ENCODE measurements around the gene CLDN11. TPM values are rescaled to one million over a fixed set of nuclear protein-coding genes. Genes with fewer than 3 reads are reported as not detected.

CLDN11 gene
- total RNA-seq, 1 donor from 2014 or later = 1.6 TPM

GRCh38 chr3:170424879-170425278 lies 6.2 kb downstream of the CLDN11 start:
- Histone ChIP-seq H3K4me3 (ENCODE audit: low read length in 3 of 3) (no peak overlapping the region), H3K4me1 (ENCODE audit: control insufficient read depth in 3 of 3, insufficient read depth in 3 of 3, low read length in 3 of 3) (peaks cover 0 to 2% (median 0%) of the 10 kb centered on the region in 3 donors), H3K36me3 (ENCODE audit: control insufficient read depth in 3 of 3, insufficient read depth in 3 of 3, low read length in 3 of 3) (no peaks in the 10 kb centered on the region), H3K27ac (ENCODE audit: low read depth, low read length) (no peak overlapping the region), H3K27me3 (ENCODE audit: control insufficient read depth in 3 of 3, insufficient read depth in 3 of 3, low read length in 3 of 3) (peaks cover 0 to 7% (median 2%) of the 10 kb centered on the region in 3 donors), H3K9me3 (ENCODE audit: control insufficient read depth in 3 of 3, low read length in 3 of 3) (no peaks in the 10 kb centered on the region), H3K9ac (ENCODE audit: low read depth in 1 of 3, low read length in 3 of 3) (no peak overlapping the region)

DNA sequence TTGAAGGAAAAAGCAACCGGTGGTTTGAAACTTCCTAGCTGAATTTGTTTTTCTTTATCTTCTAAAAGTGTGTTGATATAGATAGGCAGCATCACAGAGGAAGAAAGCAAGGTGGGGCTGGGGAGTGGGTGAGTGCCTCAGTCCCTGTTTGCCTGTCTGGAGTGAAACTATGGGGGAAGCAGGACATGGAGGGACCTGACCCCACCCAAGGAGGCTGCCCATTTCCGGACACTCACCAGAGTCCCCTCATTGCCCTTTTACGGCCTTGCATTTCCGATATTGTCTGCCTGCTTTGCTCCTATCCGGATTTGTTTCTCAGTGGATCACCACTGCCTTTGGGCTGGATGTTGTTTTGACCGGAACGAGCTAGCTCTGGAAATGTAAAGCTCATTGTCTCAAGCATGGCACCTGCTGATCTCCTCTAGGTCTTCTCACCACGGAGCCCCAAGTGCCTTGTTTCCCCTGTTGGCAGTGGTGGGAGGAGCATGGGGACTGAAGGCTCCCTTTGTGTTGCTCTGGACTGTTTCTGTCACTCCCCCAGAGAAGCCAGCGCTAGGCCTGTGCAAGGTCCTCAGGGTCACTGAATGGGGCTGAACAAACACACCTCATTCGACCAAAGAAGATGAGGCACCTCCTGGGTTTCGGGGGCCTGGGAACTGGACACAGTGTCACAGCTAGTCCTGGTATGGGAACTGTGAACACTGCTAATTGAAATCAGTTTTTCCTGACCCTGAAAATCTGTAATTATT lies 7.0 kb downstream of the CLDN11 start:
- Histone ChIP-seq H3K36me3 (ENCODE audit: control insufficient read depth in 3 of 3, insufficient read depth in 3 of 3, low read length in 3 of 3) (no peaks in the 10 kb centered on the region), H3K9me3 (ENCODE audit: control insufficient read depth in 3 of 3, low read length in 3 of 3) (no peaks in the 10 kb centered on the region), H3K4me3 (ENCODE audit: low read length in 3 of 3) (no peak overlapping the region), H3K27ac (ENCODE audit: low read depth, low read length) (no peak overlapping the region), H3K4me1 (ENCODE audit: control insufficient read depth in 3 of 3, insufficient read depth in 3 of 3, low read length in 3 of 3) (no peaks in the 10 kb centered on the region), H3K9ac (ENCODE audit: low read depth in 1 of 3, low read length in 3 of 3) (no peak overlapping the region), H3K27me3 (ENCODE audit: control insufficient read depth in 3 of 3, insufficient read depth in 3 of 3, low read length in 3 of 3) (no peaks in the 10 kb centered on the region)

DNA sequence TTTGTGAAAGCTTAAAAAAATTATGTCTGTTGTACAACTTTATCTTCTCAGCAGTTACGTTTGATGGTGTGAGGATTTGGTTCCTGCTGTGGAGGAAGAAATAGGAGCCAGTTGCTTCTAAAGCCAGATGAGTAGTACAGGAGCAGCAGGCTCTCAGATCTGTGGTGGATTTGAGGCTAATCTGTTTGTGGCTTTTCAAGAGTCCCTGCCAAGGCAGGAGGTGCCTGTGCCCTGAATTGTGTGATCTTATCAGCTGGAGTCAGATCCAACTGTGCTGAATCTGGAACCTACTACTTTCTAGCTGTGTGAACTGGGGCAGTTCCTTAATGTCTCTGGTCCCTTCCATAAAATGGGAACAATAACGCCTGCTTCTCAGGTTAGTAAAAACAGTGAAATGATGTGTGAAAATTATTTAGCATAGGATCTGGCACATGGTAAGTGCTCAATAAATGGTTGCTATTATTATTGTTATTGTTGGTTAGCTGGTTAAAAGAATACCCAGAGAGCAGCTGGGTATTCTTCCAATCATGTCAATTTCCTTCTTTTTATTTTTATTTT lies 7.7 kb downstream of the CLDN11 start:
- no peaks in the 10 kb centered on the region for H3K4me1 ChIP-seq (ENCODE audit: control insufficient read depth in 3 of 3, insufficient read depth in 3 of 3, low read length in 3 of 3)
- H3K27me3 ChIP-seq (ENCODE audit: control insufficient read depth in 3 of 3, insufficient read depth in 3 of 3, low read length in 3 of 3) = no peaks in the 10 kb centered on the region
- H3K27ac ChIP-seq (ENCODE audit: low read depth, low read length) = no peak overlapping the region
- H3K9me3 ChIP-seq (ENCODE audit: control insufficient read depth in 3 of 3, low read length in 3 of 3) = no peaks in the 10 kb centered on the region
- no peak overlapping the region for H3K9ac ChIP-seq (ENCODE audit: low read depth in 1 of 3, low read length in 3 of 3)
- no peak overlapping the region for H3K4me3 ChIP-seq (ENCODE audit: low read length in 3 of 3)
- H3K36me3 ChIP-seq (ENCODE audit: control insufficient read depth in 3 of 3, insufficient read depth in 3 of 3, low read length in 3 of 3) = no peaks in the 10 kb centered on the region

DNA sequence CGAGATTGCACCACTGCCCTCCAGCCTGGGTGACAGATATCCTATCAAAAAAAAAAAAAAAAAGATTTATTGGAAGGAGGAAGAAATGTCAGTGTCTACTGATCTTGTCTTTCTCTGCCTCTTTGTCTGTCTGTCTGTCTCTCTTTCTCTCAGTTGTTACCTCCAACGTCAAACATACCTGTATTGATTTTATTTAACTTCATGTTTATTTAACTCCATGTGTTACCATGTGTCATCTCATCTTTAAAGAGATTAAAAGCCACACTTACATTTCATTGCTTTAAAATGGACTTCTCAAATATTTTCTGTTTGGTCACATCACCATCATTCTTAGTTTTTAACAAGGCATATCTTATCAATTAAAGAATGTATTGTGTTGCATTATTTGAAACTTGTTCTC lies 9.4 kb downstream of the CLDN11 start:
- no peak overlapping the region for H3K4me3 ChIP-seq (ENCODE audit: low read length in 3 of 3)
- no peaks in the 10 kb centered on the region for H3K36me3 ChIP-seq (ENCODE audit: control insufficient read depth in 3 of 3, insufficient read depth in 3 of 3, low read length in 3 of 3)
- H3K4me1 ChIP-seq (ENCODE audit: control insufficient read depth in 3 of 3, insufficient read depth in 3 of 3, low read length in 3 of 3) = no peaks in the 10 kb centered on the region
- H3K9ac ChIP-seq (ENCODE audit: low read depth in 1 of 3, low read length in 3 of 3) = no peak overlapping the region
- no peaks in the 10 kb centered on the region for H3K27me3 ChIP-seq (ENCODE audit: control insufficient read depth in 3 of 3, insufficient read depth in 3 of 3, low read length in 3 of 3)
- H3K27ac ChIP-seq (ENCODE audit: low read depth, low read length) = no peak overlapping the region
- no peaks in the 10 kb centered on the region for H3K9me3 ChIP-seq (ENCODE audit: control insufficient read depth in 3 of 3, low read length in 3 of 3)

- Histone ChIP-seq H3K4me3 (ENCODE audit: low read length in 3 of 3) (no peak overlapping the region), H3K9me3 (ENCODE audit: control insufficient read depth in 3 of 3, low read length in 3 of 3) (no peaks in the 10 kb centered on the region), H3K4me1 (ENCODE audit: control insufficient read depth in 3 of 3, insufficient read depth in 3 of 3, low read length in 3 of 3) (no peaks in the 10 kb centered on the region), H3K36me3 (ENCODE audit: control insufficient read depth in 3 of 3, insufficient read depth in 3 of 3, low read length in 3 of 3) (no peaks in the 10 kb centered on the region), H3K27me3 (ENCODE audit: control insufficient read depth in 3 of 3, insufficient read depth in 3 of 3, low read length in 3 of 3) (no peaks in the 10 kb centered on the region), H3K9ac (ENCODE audit: low read depth in 1 of 3, low read length in 3 of 3) (no peak overlapping the region), H3K27ac (ENCODE audit: low read depth, low read length) (no peak overlapping the region)
Measured at GRCh38 chr3:170429050-170429449, 10.4 kb downstream of the CLDN11 start.

- H3K27me3 ChIP-seq (ENCODE audit: control insufficient read depth in 3 of 3, insufficient read depth in 3 of 3, low read length in 3 of 3) = no peaks in the 10 kb centered on the region
- H3K4me3 ChIP-seq (ENCODE audit: low read length in 3 of 3) = no peak overlapping the region
- no peak overlapping the region for H3K27ac ChIP-seq (ENCODE audit: low read depth, low read length)
- H3K9me3 ChIP-seq (ENCODE audit: control insufficient read depth in 3 of 3, low read length in 3 of 3) = no peaks in the 10 kb centered on the region
- no peaks in the 10 kb centered on the region for H3K36me3 ChIP-seq (ENCODE audit: control insufficient read depth in 3 of 3, insufficient read depth in 3 of 3, low read length in 3 of 3)
- H3K4me1 ChIP-seq (ENCODE audit: control insufficient read depth in 3 of 3, insufficient read depth in 3 of 3, low read length in 3 of 3) = no peaks in the 10 kb centered on the region
- H3K9ac ChIP-seq (ENCODE audit: low read depth in 1 of 3, low read length in 3 of 3) = no peak overlapping the region
Measured at GRCh38 chr3:170431054-170431453, 12.4 kb downstream of the CLDN11 start.

GRCh38 chr3:170432416-170432815 lies 13.7 kb downstream of the CLDN11 start:
- Histone ChIP-seq H3K27ac (ENCODE audit: low read depth, low read length) (no peak overlapping the region), H3K36me3 (ENCODE audit: control insufficient read depth in 3 of 3, insufficient read depth in 3 of 3, low read length in 3 of 3) (no peaks in the 10 kb centered on the region), H3K9ac (ENCODE audit: low read depth in 1 of 3, low read length in 3 of 3) (no peak overlapping the region), H3K4me1 (ENCODE audit: control insufficient read depth in 3 of 3, insufficient read depth in 3 of 3, low read length in 3 of 3) (no peaks in the 10 kb centered on the region), H3K9me3 (ENCODE audit: control insufficient read depth in 3 of 3, low read length in 3 of 3) (no peaks in the 10 kb centered on the region), H3K27me3 (ENCODE audit: control insufficient read depth in 3 of 3, insufficient read depth in 3 of 3, low read length in 3 of 3) (no peaks in the 10 kb centered on the region), H3K4me3 (ENCODE audit: low read length in 3 of 3) (no peak overlapping the region)

DNA sequence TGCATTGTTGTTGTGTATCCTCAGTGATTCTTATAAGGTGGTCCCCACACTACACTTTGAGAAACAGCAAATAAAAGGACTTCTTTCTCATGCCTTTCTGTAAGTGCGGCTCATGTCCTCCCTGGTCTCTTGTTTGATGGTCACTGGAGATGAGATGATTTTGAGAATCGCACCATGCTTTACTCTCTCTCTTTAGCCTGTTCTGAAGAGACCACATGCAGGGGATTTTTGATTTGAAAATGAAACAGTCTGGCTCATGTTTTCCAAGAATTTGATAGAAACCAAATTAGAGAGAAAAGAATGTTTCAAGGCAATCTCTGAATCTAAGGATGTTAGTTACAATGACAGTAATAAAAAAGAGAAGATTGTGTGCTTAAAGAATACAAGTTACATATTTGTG lies 18.0 kb downstream of the CLDN11 start:
- Histone ChIP-seq H3K27ac (ENCODE audit: low read depth, low read length) (no peak overlapping the region), H3K36me3 (ENCODE audit: control insufficient read depth in 3 of 3, insufficient read depth in 3 of 3, low read length in 3 of 3) (no peaks in the 10 kb centered on the region), H3K9me3 (ENCODE audit: control insufficient read depth in 3 of 3, low read length in 3 of 3) (no peaks in the 10 kb centered on the region), H3K4me3 (ENCODE audit: low read length in 3 of 3) (no peak overlapping the region), H3K27me3 (ENCODE audit: control insufficient read depth in 3 of 3, insufficient read depth in 3 of 3, low read length in 3 of 3) (no peaks in the 10 kb centered on the region), H3K4me1 (ENCODE audit: control insufficient read depth in 3 of 3, insufficient read depth in 3 of 3, low read length in 3 of 3) (no peaks in the 10 kb centered on the region), H3K9ac (ENCODE audit: low read depth in 1 of 3, low read length in 3 of 3) (no peak overlapping the region)

- Histone ChIP-seq H3K36me3 (ENCODE audit: control insufficient read depth in 3 of 3, insufficient read depth in 3 of 3, low read length in 3 of 3) (no peaks in the 10 kb centered on the region), H3K9ac (ENCODE audit: low read depth in 1 of 3, low read length in 3 of 3) (no peak overlapping the region), H3K4me3 (ENCODE audit: low read length in 3 of 3) (no peak overlapping the region), H3K9me3 (ENCODE audit: control insufficient read depth in 3 of 3, low read length in 3 of 3) (no peaks in the 10 kb centered on the region), H3K27me3 (ENCODE audit: control insufficient read depth in 3 of 3, insufficient read depth in 3 of 3, low read length in 3 of 3) (peaks cover 0 to under 1% (median 0%) of the 10 kb centered on the region in 3 donors), H3K27ac (ENCODE audit: low read depth, low read length) (no peak overlapping the region), H3K4me1 (ENCODE audit: control insufficient read depth in 3 of 3, insufficient read depth in 3 of 3, low read length in 3 of 3) (no peaks in the 10 kb centered on the region)
Measured at GRCh38 chr3:170437176-170437575, 18.5 kb downstream of the CLDN11 start.

DNA sequence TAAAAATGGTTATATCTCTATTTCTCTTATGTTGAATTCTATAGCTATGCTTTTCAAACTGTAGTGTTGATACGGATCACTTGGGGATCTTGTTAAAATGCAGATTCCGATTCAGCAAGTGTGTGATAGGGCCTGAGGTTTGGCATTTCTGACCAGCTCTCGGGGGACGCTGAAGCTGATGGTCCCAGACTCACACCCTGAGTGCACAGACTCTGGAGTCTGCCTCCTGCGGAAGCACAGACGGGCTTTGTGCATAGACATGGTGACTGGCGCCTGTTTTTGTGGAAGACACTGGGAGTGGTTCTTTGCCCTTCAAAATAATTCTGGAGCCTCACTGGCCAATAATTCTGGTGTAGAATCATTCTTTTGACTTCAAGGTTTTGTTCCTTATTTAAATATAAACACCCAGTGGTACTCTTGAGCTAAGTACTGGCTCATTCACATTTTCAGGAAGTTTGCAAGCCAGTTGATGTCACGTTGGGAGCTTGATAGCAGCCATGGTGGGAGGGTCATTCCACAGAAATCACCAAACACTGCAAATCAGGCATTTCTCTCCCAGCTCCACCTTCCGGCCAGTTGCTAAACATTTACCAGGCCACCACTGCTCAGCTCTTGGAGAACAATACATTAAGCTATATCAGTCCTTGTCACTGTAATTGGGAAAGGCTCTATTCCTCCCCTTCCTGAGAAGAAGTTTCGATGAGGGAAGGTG lies 19.2 kb downstream of the CLDN11 start:
- Histone ChIP-seq H3K36me3 (ENCODE audit: control insufficient read depth in 3 of 3, insufficient read depth in 3 of 3, low read length in 3 of 3) (no peaks in the 10 kb centered on the region), H3K4me3 (ENCODE audit: low read length in 3 of 3) (no peak overlapping the region), H3K9ac (ENCODE audit: low read depth in 1 of 3, low read length in 3 of 3) (no peak overlapping the region), H3K27me3 (ENCODE audit: control insufficient read depth in 3 of 3, insufficient read depth in 3 of 3, low read length in 3 of 3) (peaks cover 0 to 3% (median 0%) of the 10 kb centered on the region in 3 donors), H3K9me3 (ENCODE audit: control insufficient read depth in 3 of 3, low read length in 3 of 3) (no peaks in the 10 kb centered on the region), H3K4me1 (ENCODE audit: control insufficient read depth in 3 of 3, insufficient read depth in 3 of 3, low read length in 3 of 3) (no peaks in the 10 kb centered on the region), H3K27ac (ENCODE audit: low read depth, low read length) (no peak overlapping the region)
